Fibroblast of pulmonary artery (primary cell): ENCODE measurements around the gene CACNA2D1.

Source experiments
- DNase-seq: peaks from one replicate; pipeline ENCODE4 v3.0.0-alpha.2; 2010; ENCODE audit warnings: low read depth
- H3K4me3 ChIP-seq: replicated peaks from 2 replicates; pipeline ENCODE4 v1.5.1; 2011; ENCODE audit warnings: low read depth, mild to moderate bottlenecking, control low read depth, low read length, moderate library complexity
- TF ChIP-seq, protein P1 (sequence below): IDR thresholded peaks from 2 replicates; pipeline ENCODE4 v1.5.1; 2011; ENCODE audit warnings: mild to moderate bottlenecking, control low read depth, low read length, inconsistent platforms; ENCODE audit errors: missing control alignments

Gene CACNA2D1

DNA sequence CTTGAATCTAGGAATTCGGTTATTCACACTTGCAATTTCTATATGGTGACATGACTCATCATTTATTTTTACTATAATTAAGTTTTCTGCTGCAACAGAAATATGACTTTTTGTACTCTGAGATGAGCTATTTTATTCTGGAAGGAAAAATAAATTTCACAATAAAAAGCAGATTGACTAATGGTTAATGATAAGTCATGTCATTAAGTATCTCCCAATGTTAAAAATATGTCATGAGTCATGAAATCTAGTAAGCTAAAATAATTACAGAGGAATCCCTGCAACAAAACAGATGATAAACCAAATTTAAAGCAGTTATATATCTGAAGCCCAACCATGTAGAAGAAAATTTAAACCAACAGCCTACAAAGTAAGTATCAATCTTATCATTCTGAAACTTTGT is 149.2 kb downstream of the CACNA2D1 start:
- TF ChIP-seq, protein P1, sequence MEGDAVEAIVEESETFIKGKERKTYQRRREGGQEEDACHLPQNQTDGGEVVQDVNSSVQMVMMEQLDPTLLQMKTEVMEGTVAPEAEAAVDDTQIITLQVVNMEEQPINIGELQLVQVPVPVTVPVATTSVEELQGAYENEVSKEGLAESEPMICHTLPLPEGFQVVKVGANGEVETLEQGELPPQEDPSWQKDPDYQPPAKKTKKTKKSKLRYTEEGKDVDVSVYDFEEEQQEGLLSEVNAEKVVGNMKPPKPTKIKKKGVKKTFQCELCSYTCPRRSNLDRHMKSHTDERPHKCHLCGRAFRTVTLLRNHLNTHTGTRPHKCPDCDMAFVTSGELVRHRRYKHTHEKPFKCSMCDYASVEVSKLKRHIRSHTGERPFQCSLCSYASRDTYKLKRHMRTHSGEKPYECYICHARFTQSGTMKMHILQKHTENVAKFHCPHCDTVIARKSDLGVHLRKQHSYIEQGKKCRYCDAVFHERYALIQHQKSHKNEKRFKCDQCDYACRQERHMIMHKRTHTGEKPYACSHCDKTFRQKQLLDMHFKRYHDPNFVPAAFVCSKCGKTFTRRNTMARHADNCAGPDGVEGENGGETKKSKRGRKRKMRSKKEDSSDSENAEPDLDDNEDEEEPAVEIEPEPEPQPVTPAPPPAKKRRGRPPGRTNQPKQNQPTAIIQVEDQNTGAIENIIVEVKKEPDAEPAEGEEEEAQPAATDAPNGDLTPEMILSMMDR = no peak
- peak; percentile 11 for DNase-seq
- no peak overlapping the region for H3K4me3 ChIP-seq

GRCh38 chr7:82293467-82293866 is 150.1 kb downstream of the CACNA2D1 start:
- DNase-seq = no peak
- H3K4me3 ChIP-seq = no peak overlapping the region
- TF ChIP-seq, protein P1 = no peak

DNA sequence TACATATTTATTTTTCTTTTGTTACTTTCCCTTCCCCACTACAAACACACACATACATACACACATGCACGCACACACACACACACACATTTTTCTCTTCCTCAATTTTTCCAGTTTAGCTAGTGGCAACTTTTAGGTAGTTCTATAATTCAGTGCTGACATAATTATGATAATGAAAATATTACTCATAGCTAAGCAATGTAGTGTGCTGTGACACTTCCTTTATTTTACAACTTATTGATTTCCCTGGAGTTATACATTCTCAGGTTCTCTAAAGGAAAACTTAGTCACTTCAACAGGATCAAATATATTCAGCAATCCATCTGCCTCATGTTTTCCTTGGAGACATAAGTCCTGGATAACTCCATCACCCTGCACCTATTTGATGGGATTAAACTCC is 151.6 kb downstream of the CACNA2D1 start:
- DNase-seq = no peak
- H3K4me3 ChIP-seq = no peak overlapping the region
- TF ChIP-seq, protein P1 = no peak

DNA sequence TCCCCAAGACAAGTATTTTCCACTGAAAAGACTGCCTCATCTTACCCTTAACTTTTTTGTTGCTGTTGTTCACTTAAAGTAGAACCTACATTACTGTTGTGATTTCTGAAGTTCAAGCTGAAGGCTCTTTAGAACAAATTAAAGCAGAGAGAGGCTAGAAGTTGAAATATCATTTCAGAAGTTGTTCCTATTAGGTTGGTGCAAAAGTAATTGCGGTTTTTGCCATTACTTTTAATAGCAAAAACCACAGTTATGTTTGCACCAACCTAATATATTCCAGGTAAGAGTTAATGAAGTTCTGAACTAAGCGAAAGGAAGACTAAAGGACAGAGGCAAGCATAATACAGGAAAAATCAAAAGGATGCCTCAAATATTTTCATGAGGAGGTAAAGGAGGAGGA is 153.7 kb downstream of the CACNA2D1 start:
- TF ChIP-seq, protein P1 = no peak
- DNase-seq = no peak
- no peak overlapping the region for H3K4me3 ChIP-seq

DNA sequence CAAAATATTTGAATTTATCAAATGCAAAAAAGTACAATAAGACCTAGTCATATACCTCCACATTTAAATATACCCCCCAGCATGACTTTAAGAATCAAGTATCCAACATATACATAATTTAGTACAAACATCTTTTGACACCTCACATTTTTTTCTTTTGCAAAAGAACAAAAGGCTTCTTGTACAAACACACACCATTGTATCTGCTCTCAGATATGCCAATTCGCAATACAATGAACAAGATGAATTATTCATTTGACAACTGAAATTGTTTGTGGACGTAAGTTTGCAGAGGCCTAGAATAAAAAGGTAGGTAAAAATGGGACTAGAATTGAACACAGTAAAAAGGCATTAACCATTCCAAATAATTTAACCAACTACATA is 154.4 kb downstream of the CACNA2D1 start:
- no peak overlapping the region for H3K4me3 ChIP-seq
- TF ChIP-seq, protein P1 = no peak
- DNase-seq = no peak

DNA sequence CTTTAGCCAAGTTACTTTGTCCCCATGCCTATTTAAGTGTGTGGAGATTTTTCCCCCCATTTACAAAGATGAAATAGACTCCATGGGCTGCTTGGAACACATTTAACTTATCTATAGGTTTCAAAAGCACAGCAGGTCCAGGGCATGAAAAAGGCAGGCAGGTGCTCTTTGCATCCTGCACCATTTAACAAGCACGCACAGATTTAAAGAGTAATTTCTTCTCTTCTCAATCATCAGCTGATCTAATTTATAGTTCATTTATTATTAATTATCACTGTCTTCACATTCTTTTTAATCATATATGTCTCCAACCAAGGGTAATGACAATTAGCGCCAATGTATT is 156.8 kb downstream of the CACNA2D1 start:
- TF ChIP-seq, protein P1 = no peak
- DNase-seq = no peak
- no peak overlapping the region for H3K4me3 ChIP-seq

DNA sequence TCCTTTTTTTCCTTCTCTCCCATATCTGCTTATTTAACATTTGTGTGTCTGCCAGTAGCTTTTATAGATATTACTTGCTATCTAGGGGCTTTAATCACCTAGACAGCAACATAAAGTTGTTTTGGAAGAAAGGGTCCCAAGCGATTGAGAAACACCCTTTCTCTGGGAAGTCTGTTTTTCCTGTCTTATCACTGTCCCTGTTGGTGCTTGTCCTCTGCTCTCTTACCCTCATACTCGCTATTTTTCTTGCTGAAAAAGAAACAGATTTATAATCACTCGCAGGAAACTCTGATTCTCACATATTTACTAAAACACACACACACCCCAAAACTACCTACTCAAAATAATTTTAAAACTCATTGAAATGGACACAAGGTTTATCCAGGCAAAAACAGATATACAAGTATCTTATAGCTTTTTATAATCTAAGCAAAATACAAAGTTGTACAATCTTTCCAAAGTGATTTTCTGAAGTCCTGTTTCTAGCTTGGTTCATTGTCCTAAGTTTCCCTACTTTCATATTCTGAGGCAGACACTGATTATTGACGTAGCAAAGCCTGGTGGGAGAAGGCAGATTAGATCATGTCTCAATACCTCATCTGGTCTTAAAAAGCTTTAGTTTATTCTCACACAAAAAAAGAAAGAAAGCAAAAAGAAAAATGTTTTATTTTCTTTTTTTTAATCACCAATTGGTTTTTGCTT is 157.3 kb downstream of the CACNA2D1 start:
- TF ChIP-seq, protein P1 = no peak
- DNase-seq = no peak
- no peak overlapping the region for H3K4me3 ChIP-seq
